Measurements from ENCODE around the gene G6PC2. TPM values are rescaled to one million over a fixed set of nuclear protein-coding genes. Genes with fewer than 3 reads are reported as not detected.

Gene G6PC2
- total and polyA plus RNA-seq, 2 donors (not counting 1 experiment from before 2014, with no cell fraction given) = not detected

- H3K4me1 ChIP-seq (ENCODE audit: control insufficient read depth in 2 of 2, insufficient read depth in 2 of 2, low read length in 2 of 2) = no peaks in the 10 kb centered on the region
- no peak overlapping the region for H2AFZ ChIP-seq (ENCODE audit: insufficient read depth, low read depth, low read length, poor library complexity, severe bottlenecking)
- WGBS (ENCODE audit: insufficient coverage) = 100% methylated on average over 5 of the region's 5 CpGs
- H3K79me2 ChIP-seq (ENCODE audit: control insufficient read depth, insufficient read depth, low read length) = no peaks in the 10 kb centered on the region
- H3K36me3 ChIP-seq (replicated peaks in 1 of 2; ENCODE audit: control extremely low read depth in 1 of 2, control insufficient read depth in 1 of 2, extremely low read depth in 1 of 2, insufficient read depth in 2 of 2, low read length in 1 of 2) = no peaks in the 10 kb centered on the region
- H3K27ac ChIP-seq (ENCODE audit: low read length in 2 of 2) = no peak overlapping the region
- no peak overlapping the region for H3K4me3 ChIP-seq (ENCODE audit: control extremely low read depth in 1 of 5, extremely low read depth in 1 of 5, insufficient read depth in 1 of 5, low read depth in 2 of 5, low read length in 4 of 5)
- Mint-ChIP-seq H3K27ac (no peak overlapping the region), H3K4me1 (no peaks in the 10 kb centered on the region), H3K9me3 (ENCODE audit: insufficient read depth) (no peaks in the 10 kb centered on the region), H3K4me3 (no peak overlapping the region), H3K27me3 (no peaks in the 10 kb centered on the region)
- no peaks in the 10 kb centered on the region for H4K20me1 ChIP-seq (ENCODE audit: control insufficient read depth, insufficient read depth, low read length, poor library complexity, severe bottlenecking)
- ChIA-PET CTCF (no interaction called here), POLR2A (no interaction called here)
- no peaks in the 10 kb centered on the region for H3K9me3 ChIP-seq (ENCODE audit: control extremely low read depth in 1 of 3, control insufficient read depth in 2 of 3, insufficient read depth in 1 of 3, low read length in 2 of 3)
- intact Hi-C loops (cut with micrococcal nuclease) = no loop called here
- DNase-seq (no peak), ATAC-seq (ENCODE audit: low read depth) (no peak)
- H3K27me3 ChIP-seq (replicated peaks in 1 of 4; ENCODE audit: control extremely low read depth in 1 of 4, control insufficient read depth in 3 of 4, insufficient read depth in 4 of 4, low read length in 3 of 4) = no peaks in the 10 kb centered on the region
- no peak for TF ChIP-seq EZH2 (IDR thresholded peaks at IDR 0.05; ENCODE audit: borderline replicate concordance, insufficient read depth, low read depth, low read length, poor library complexity, severe bottlenecking)
- TF ChIP-seq CTCF (IDR thresholded peaks at IDR 0.05) = no peak
- H3K4me2 ChIP-seq (replicated peaks; ENCODE audit: low read depth, low read length, poor library complexity, severe bottlenecking) = no peak overlapping the region
- no peak overlapping the region for H3K9ac ChIP-seq (ENCODE audit: low read length)
Measured at GRCh38 chr2:168854651-168855050, 46.4 kb upstream of the G6PC2 start.

GRCh38 chr2:168855601-168856000 lies 45.5 kb upstream of the G6PC2 start:
- intact Hi-C loops (cut with micrococcal nuclease) = no loop called here
- DNase-seq = no peak
- H3K36me3 ChIP-seq (replicated peaks in 1 of 2; ENCODE audit: control extremely low read depth in 1 of 2, control insufficient read depth in 1 of 2, extremely low read depth in 1 of 2, insufficient read depth in 2 of 2, low read length in 1 of 2) = no peaks in the 10 kb centered on the region

More at GRCh38 chr2:168855601-168856000, 45.5 kb upstream of the G6PC2 start:
- no peaks in the 10 kb centered on the region for H3K4me1 ChIP-seq (ENCODE audit: control insufficient read depth in 2 of 2, insufficient read depth in 2 of 2, low read length in 2 of 2)
- Mint-ChIP-seq H3K27ac (no peak overlapping the region), H3K4me1 (no peaks in the 10 kb centered on the region), H3K9me3 (ENCODE audit: insufficient read depth) (no peaks in the 10 kb centered on the region), H3K4me3 (no peak overlapping the region), H3K27me3 (no peaks in the 10 kb centered on the region)
- H3K79me2 ChIP-seq (ENCODE audit: control insufficient read depth, insufficient read depth, low read length) = no peaks in the 10 kb centered on the region
- ChIA-PET CTCF (no interaction called here), POLR2A (no interaction called here)
- no peak overlapping the region for H3K4me2 ChIP-seq (replicated peaks; ENCODE audit: low read depth, low read length, poor library complexity, severe bottlenecking)
- TF ChIP-seq EZH2 (IDR thresholded peaks at IDR 0.05; ENCODE audit: borderline replicate concordance, insufficient read depth, low read depth, low read length, poor library complexity, severe bottlenecking) (no peak), CTCF (IDR thresholded peaks at IDR 0.05) (no peak)
- no peak overlapping the region for H3K9ac ChIP-seq (ENCODE audit: low read length)
- no peak overlapping the region for H2AFZ ChIP-seq (ENCODE audit: insufficient read depth, low read depth, low read length, poor library complexity, severe bottlenecking)
- H3K27ac ChIP-seq (ENCODE audit: low read length in 2 of 2) = no peak overlapping the region
- no peak for ATAC-seq (ENCODE audit: low read depth)
- 100% methylated on average over 2 of the region's 3 CpGs for WGBS (ENCODE audit: insufficient coverage)
- no peaks in the 10 kb centered on the region for H3K27me3 ChIP-seq (replicated peaks in 1 of 4; ENCODE audit: control extremely low read depth in 1 of 4, control insufficient read depth in 3 of 4, insufficient read depth in 4 of 4, low read length in 3 of 4)
- no peak overlapping the region for H3K4me3 ChIP-seq (ENCODE audit: control extremely low read depth in 1 of 5, extremely low read depth in 1 of 5, insufficient read depth in 1 of 5, low read depth in 2 of 5, low read length in 4 of 5)
- no peaks in the 10 kb centered on the region for H3K9me3 ChIP-seq (ENCODE audit: control extremely low read depth in 1 of 3, control insufficient read depth in 2 of 3, insufficient read depth in 1 of 3, low read length in 2 of 3)
- no peaks in the 10 kb centered on the region for H4K20me1 ChIP-seq (ENCODE audit: control insufficient read depth, insufficient read depth, low read length, poor library complexity, severe bottlenecking)
